ENCODE results near the gene PFN4.
"Not testable (repeated sequence)": the region's sequence is repeated elsewhere in the genome, so short reads cannot be mapped to it uniquely, and the experiment has no call there.

GRCh38 chr2:24095171-24095677 lies 27.9 kb downstream of the PFN4 start:
- not testable (repeated sequence) for TF ChIP-seq CTCF, POLR2A (IDR thresholded peaks at IDR 0.05)
